Stimulated activated naive CD8-positive, alpha-beta T cell treated with anti-CD3 and anti-CD28 coated beads, Interleukin-15, Interleukin-2, amounts not matched to agents 100 U/mL and 50 U/mL, for 24 hours (primary cell): ENCODE results near the gene SAP25.
A peak's percentile ranks its signal among the peaks of the same experiment; 100 is the strongest.
"Not testable (repeated sequence)": the region's sequence is repeated elsewhere in the genome, so short reads cannot be mapped to it uniquely, and the experiment has no call there.

ENCODE experiments used
- ATAC-seq: fragments of 150-1000 bp; cut with Tn5 transposase; one replicate; pipeline ENCODE4 v1.10.0; 2021
- DNase-seq: peaks from one replicate; pipeline ENCODE4 v3.0.0; 2021

SAP25 gene

GRCh38 chr7:100561491-100562194 lies 12.1 kb downstream of the SAP25 start:
- no peak for DNase-seq
- ATAC-seq = no peak

DNA sequence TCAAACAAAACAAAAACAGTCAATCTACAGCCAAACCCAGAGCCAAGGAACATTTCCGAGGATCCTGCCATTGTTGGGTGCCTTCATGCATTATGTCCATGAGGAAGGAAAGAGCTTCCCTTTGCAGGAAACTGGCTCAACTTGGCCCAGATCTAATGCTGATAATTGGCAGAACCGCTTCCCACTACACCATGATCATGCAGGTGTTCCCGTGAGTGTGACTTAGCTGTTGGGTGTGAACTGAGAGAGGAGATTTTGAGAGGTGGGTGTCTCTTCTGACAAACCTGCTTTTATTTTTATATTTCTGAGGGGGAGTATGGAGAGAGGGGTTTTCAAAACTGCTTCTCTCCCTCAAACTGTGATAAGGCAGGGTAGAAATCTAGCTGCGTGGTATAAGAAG lies 14.6 kb downstream of the SAP25 start:
- DNase-seq (no peak), ATAC-seq (no peak)

GRCh38 chr7:100556541-100556940 lies 17.2 kb downstream of the SAP25 start:
- ATAC-seq (no peak), DNase-seq (no peak)

GRCh38 chr7:100555701-100556100 lies 18.0 kb downstream of the SAP25 start:
- DNase-seq (no peak), ATAC-seq (no peak)

DNA sequence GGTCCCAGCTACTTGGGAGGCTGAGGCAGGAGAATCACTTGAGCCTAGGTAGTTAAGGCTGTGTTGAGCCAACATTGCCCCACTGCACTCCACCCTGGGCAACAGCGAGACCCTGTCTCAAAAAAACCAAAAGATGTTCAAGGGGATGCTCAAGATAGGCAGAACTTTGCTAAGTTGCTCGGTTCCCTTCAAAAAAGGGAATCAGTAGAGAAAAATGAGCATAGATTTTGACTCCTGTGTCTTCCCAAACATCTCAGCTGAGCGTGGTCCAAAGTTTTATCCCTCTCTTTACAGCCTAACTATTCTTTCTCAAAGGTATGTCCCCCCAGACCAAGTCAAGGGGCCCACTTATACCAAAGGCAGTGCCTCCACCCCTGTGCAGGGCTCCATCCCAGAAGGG lies 20.7 kb downstream of the SAP25 start:
- ATAC-seq (no peak), DNase-seq (no peak)

DNA sequence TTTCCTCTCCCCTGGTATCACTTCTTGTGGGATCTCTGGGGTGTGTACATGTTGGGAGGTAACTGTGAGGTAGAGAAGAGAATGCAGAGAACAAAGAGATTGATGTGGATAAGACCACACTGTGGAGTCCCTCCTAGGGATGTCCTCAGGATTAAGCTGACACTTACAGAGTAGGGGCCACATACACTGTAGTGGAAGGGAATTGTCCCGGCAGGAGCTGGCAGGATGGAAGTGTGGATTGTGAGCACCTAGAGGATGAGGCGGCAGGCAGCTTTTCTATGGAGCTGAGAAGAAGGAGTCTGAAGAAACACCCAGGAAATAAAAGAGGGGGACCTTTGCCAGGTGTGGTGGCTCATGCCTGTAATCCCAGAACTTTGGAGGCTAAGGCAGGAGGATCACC lies 21.2 kb downstream of the SAP25 start:
- ATAC-seq (no peak), DNase-seq (no peak)

DNA sequence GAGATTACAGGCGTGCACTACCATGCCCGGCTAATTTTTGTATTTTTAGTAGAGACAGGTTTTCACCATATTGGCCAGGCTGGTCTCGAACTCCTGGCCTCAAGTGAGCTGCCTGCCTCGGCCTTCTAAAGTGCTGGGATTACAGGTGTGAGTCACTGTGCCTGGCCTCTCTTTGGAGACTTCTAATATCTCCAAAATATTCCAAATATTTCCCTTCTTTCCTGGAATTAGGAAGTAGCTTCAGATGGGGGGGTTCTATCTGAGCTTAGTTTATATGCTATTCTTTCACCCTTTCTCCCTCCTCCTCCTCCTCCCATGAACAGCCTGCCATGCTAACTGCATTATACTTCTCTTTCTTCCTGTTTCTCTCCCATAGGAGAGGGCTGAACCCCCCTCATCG lies 25.3 kb downstream of the SAP25 start:
- DNase-seq, ATAC-seq: not testable (repeated sequence)

DNA sequence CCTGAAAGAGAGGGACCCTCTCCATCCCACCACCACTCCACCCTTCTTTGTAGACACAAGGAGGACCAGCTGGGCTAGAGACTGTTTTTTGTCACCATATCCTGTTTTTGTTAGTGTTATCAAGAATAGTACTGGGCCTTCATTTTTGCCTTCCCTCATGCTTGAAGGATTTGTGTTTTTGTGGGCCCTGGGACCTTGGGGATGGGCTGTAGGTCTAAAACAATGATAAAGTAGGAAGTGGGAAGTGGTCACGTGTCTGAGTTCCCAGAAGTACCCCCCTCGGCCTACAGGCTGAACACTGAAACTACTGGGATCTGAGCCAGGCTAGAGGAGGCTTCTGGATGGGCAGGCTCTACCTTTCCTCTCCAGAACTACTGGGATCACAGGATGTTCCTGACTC lies 25.8 kb downstream of the SAP25 start:
- DNase-seq (no peak), ATAC-seq (no peak)

GRCh38 chr7:100546926-100547800 lies 26.5 kb downstream of the SAP25 start:
- DNase-seq (no peak), ATAC-seq (no peak)

- no peak for DNase-seq
- ATAC-seq = peak; percentile 35
Measured at GRCh38 chr7:100546129-100546925, 27.4 kb downstream of the SAP25 start.

GRCh38 chr7:100545360-100546128 lies 28.2 kb downstream of the SAP25 start:
- DNase-seq (peak; percentile 72), ATAC-seq (peak; percentile 85)

DNA sequence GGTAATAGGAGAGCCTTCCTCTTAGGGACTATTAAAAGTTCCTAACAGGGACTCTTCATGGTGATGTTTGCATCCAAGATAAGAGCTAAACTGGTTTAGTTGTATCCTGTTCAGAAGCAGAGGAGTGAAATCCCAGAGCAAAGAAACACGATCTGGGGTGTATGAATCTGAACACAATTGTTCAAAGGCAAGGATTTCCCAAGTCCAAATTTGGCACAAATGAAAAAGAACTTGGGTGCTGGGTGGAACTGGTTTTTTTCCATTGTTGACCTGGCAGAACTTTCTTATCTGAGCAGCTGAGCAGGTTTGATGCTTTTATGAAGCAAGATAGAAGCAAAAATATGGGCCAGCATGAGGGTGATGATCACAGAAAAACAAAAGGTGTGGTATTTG lies 28.7 kb downstream of the SAP25 start:
- no peak for DNase-seq
- no peak for ATAC-seq

- DNase-seq (no peak), ATAC-seq (no peak)
Measured at GRCh38 chr7:100544386-100544785, 29.3 kb downstream of the SAP25 start.

DNA sequence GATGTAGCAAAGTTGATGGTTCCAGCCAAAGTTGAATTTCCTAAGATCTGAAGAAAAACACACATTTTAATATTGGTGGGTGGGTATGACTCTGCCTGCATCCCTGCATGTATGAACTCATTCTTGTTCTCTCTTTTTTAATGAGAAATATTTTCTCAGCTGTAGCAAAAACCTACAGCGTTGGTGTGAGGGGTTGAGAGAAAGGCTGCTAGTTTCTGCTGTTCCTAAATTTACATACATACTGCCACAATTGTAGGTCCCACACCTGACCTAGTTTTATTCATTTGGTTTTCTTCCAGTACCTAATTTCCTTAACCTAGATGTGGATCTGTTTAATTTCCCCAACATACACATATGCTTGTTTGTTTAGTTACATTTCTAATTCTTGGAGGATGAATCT lies 30.1 kb downstream of the SAP25 start:
- no peak for DNase-seq
- no peak for ATAC-seq

- ATAC-seq, DNase-seq: not testable (repeated sequence)
Measured at GRCh38 chr7:100541309-100541708, 32.4 kb downstream of the SAP25 start.

DNA sequence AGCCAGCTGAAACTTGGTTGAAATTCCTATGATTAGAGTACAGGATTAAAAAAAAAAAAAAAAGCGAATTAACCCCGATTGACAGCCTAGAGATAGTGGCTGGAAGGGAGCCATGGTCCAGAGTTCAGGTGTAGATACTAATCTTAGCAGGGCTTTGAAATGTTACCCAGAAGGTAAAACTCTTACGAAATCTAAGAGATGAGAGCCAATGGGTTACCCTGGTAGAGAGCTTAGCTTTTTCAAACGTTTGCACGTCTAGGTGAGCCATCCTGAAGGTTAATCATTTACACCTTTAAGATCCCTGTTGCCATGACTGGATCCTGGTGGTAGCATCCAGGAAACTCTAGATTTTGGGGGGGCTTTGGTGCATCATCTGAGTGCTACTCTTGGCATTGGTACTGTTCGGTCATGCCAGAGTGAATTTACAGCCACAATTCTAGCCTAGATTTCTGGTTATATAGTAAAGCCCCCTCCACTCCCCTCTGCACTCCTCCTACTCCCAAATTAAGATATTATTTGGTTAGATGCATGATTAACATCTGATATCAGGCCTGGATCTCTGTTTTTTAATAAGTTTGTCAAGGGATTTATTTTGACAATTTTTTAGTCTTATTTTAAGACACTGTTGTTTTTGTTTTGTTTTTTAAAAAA lies 33.5 kb downstream of the SAP25 start:
- no peak for DNase-seq
- no peak for ATAC-seq

DNA sequence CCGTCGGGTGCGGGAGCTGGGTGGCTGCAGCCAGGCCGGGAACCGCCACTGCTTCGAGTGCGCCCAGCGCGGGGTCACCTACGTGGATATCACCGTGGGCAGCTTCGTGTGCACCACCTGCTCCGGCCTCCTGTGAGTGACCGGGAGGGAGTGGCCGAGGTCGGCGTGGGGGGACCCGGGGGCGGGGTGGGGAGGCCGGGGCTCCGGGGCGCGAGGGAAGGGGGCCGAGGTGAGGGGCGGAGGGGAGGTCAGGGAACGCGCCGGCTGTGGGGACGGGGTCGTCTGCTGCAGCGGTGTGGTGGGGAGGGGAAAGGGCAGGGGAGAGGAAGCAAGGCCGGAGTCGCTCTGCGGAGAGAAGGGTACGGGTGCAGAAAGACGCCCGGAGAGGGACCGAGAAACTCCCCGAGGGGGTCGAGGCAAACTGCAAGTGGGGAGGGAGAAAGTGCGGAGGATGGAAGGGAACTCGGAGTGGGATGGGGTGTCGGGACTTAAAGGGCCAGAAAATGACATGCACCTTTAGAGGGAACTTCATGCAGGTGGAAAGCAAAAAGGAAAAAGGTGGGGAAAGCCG lies 34.2 kb downstream of the SAP25 start:
- no peak for ATAC-seq
- no peak for DNase-seq

DNA sequence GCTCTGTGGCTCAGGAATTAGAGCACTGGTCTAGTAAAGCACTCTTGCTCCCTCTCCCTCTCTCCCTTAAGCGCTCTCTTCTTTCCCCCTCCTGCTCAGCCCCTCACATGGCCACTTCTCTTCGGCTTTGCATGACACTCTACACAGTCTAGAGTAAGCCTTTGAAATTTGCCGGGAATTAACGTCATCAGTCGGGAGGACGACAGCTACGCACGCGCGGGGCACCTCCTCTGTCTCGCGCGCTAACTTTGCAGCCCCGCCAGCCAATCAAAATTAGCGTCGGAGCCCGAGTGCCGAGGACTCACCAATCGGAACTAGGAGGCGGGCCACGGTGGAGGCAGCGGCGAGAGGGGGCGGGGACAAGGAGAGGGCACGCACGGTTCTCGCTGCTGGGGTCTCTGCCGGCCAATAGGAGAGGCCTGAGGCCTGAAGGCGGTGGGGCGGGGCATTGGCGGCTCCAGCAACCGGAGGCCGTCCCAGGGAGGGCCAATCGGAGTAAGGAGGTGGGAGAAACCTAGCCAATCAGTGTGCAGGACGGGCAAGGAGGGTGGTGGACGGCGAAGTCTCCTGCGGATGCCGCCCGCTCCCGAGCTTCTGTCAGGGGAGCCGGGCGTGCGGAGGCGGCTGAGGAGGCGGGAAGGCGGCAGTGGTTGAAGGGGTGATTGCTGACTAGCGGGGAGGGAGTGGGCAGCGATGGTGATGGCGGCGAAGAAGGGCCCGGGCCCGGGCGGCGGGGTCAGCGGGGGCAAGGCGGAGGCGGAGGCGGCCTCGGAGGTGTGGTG lies 34.9 kb downstream of the SAP25 start, which contains the start of gene AGFG2:
AGFG2 (plus strand) TSS at position 550 of the 782 bp plus-strand sequence; CDS start at position 694, 144 bp downstream.
- peak; percentile 96 for ATAC-seq
- peak; percentile 100 for DNase-seq

DNA sequence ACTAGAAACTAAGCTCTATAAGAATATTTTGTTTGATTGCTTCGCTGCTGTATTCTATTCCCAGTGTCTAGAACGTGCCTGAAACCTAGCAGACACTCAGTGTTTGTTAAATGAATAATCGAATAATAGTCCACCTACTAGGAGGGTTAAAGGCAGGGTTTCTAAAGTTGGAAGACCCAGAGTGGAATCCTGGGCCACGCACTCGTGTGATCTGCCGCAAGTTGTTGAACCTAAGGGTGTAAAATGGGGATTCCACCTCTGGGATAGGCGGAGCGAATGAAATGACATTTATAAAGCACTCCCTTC lies 35.4 kb downstream of the SAP25 start:
- ATAC-seq (no peak), DNase-seq (no peak)

GRCh38 chr7:100536695-100537094 lies 37.0 kb downstream of the SAP25 start:
- not testable (repeated sequence) for DNase-seq

More at GRCh38 chr7:100536695-100537094, 37.0 kb downstream of the SAP25 start:
- ATAC-seq = not testable (repeated sequence)
